ENCODE measurements around the gene ABCC5.

Gene ABCC5

DNA sequence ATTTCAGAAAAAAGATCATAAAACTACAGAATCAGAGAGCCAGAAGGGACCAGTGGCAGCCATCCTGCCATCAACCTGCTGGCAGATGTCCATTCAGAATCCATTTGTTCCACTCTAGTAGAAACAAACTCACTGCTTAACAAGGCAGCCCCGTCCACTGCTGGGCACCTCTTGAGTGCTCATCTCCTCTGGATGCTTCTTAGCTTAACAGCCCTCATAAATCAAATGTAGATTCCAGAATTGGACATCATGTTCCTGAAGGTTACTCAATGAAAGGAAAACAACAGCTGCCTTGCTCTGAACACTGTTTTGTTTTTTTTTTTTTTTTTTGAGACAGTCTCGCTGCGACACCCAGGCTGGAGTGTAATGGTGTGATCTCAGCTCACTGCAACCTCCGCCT, 37.3 kb downstream of the ABCC5 start:
- TF ChIP-seq TAF1 (IDR thresholded peaks at IDR 0.05; ENCODE audit: borderline replicate concordance, insufficient read depth, low read length) = no peak
- TF ChIP-seq FOXP2 (optimal IDR thresholded peaks at IDR 0.05; ENCODE audit: borderline replicate concordance, extremely low read depth, extremely low read length, insufficient read depth) = no peak

GRCh38 chr3:183975981-183976662, 41.6 kb downstream of the ABCC5 start:
- TF ChIP-seq SIN3A (IDR thresholded peaks at IDR 0.05; ENCODE audit: borderline replicate concordance, insufficient read depth, low read length) = no peak
- no peak for TF ChIP-seq FOXP2 (optimal IDR thresholded peaks at IDR 0.05; ENCODE audit: borderline replicate concordance, extremely low read depth, extremely low read length, insufficient read depth)
- TF ChIP-seq, protein P1, sequence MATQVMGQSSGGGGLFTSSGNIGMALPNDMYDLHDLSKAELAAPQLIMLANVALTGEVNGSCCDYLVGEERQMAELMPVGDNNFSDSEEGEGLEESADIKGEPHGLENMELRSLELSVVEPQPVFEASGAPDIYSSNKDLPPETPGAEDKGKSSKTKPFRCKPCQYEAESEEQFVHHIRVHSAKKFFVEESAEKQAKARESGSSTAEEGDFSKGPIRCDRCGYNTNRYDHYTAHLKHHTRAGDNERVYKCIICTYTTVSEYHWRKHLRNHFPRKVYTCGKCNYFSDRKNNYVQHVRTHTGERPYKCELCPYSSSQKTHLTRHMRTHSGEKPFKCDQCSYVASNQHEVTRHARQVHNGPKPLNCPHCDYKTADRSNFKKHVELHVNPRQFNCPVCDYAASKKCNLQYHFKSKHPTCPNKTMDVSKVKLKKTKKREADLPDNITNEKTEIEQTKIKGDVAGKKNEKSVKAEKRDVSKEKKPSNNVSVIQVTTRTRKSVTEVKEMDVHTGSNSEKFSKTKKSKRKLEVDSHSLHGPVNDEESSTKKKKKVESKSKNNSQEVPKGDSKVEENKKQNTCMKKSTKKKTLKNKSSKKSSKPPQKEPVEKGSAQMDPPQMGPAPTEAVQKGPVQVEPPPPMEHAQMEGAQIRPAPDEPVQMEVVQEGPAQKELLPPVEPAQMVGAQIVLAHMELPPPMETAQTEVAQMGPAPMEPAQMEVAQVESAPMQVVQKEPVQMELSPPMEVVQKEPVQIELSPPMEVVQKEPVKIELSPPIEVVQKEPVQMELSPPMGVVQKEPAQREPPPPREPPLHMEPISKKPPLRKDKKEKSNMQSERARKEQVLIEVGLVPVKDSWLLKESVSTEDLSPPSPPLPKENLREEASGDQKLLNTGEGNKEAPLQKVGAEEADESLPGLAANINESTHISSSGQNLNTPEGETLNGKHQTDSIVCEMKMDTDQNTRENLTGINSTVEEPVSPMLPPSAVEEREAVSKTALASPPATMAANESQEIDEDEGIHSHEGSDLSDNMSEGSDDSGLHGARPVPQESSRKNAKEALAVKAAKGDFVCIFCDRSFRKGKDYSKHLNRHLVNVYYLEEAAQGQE (IDR thresholded peaks at IDR 0.05; ENCODE audit: insufficient read depth in 1 of 2, low read depth in 2 of 2, low read length in 2 of 2) = no peak
- TF ChIP-seq TAF1 (IDR thresholded peaks at IDR 0.05; ENCODE audit: borderline replicate concordance, insufficient read depth, low read length) = no peak
- TF ChIP-seq POLR2AphosphoS5 (IDR thresholded peaks at IDR 0.05; ENCODE audit: low read depth, low read length) = no peak

DNA sequence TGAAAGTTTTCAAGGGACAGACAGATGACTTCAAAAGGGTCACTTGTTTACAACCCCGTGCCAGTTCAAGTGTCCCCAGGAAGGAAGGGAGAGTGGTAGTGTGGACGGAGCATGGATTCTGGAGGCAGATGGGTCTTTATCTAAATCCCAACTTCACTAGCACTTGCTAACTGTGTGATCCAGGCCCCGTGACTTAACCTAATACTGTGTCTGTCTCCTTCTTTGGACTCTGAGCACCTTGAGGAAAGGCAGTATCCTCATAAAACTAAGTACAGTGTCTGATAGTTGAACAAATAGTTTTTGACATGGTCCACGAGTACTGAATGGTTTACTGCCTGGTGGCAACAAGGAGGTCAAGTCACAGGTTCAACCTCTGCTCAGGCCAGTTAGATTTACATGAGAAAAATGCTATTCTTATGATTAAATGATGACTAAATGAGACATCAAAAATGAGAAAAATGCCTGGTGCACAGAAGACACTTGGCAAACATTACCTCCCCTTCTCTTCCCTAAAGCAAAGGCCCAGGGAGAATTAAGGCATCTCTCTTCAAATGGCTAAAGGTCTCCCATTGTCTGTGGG, 48.9 kb downstream of the ABCC5 start:
- TF ChIP-seq TAF1 (IDR thresholded peaks at IDR 0.05; ENCODE audit: borderline replicate concordance, insufficient read depth, low read length) (no peak), FOXP2 (optimal IDR thresholded peaks at IDR 0.05; ENCODE audit: borderline replicate concordance, extremely low read depth, extremely low read length, insufficient read depth) (no peak), SIN3A (IDR thresholded peaks at IDR 0.05; ENCODE audit: borderline replicate concordance, insufficient read depth, low read length) (no peak), POLR2AphosphoS5 (IDR thresholded peaks at IDR 0.05; ENCODE audit: low read depth, low read length) (no peak)
- TF ChIP-seq, protein P1 (IDR thresholded peaks at IDR 0.05; ENCODE audit: insufficient read depth in 1 of 2, low read depth in 2 of 2, low read length in 2 of 2) = no peak

GRCh38 chr3:183967693-183968092, 50.0 kb downstream of the ABCC5 start:
- no peak for TF ChIP-seq SIN3A (IDR thresholded peaks at IDR 0.05; ENCODE audit: borderline replicate concordance, insufficient read depth, low read length)
- no peak for TF ChIP-seq POLR2AphosphoS5 (IDR thresholded peaks at IDR 0.05; ENCODE audit: low read depth, low read length)
- TF ChIP-seq, protein P1 (IDR thresholded peaks at IDR 0.05; ENCODE audit: insufficient read depth in 1 of 2, low read depth in 2 of 2, low read length in 2 of 2) = no peak
- TF ChIP-seq TAF1 (IDR thresholded peaks at IDR 0.05; ENCODE audit: borderline replicate concordance, insufficient read depth, low read length) = no peak
- TF ChIP-seq FOXP2 (optimal IDR thresholded peaks at IDR 0.05; ENCODE audit: borderline replicate concordance, extremely low read depth, extremely low read length, insufficient read depth) = no peak

- TF ChIP-seq POLR2AphosphoS5 (IDR thresholded peaks at IDR 0.05; ENCODE audit: low read depth, low read length) (no peak), TAF1 (IDR thresholded peaks at IDR 0.05; ENCODE audit: borderline replicate concordance, insufficient read depth, low read length) (no peak), FOXP2 (optimal IDR thresholded peaks at IDR 0.05; ENCODE audit: borderline replicate concordance, extremely low read depth, extremely low read length, insufficient read depth) (no peak), SIN3A (IDR thresholded peaks at IDR 0.05; ENCODE audit: borderline replicate concordance, insufficient read depth, low read length) (no peak)
- TF ChIP-seq, protein P1 (IDR thresholded peaks at IDR 0.05; ENCODE audit: insufficient read depth in 1 of 2, low read depth in 2 of 2, low read length in 2 of 2) = no peak
These were observed 51.3 kb downstream of the ABCC5 start for GRCh38 chr3:183966361-183966791.

All from PFSK-1 (cell line).